ENCODE measurements around the gene NKX2-2. TPM values are rescaled to one million over a fixed set of nuclear protein-coding genes. Genes with fewer than 3 reads are reported as not detected.

NKX2-2 gene
- polyA plus RNA-seq, 2 of the 4 experiments (the other 2 are of a cell fraction): not detected

DNA sequence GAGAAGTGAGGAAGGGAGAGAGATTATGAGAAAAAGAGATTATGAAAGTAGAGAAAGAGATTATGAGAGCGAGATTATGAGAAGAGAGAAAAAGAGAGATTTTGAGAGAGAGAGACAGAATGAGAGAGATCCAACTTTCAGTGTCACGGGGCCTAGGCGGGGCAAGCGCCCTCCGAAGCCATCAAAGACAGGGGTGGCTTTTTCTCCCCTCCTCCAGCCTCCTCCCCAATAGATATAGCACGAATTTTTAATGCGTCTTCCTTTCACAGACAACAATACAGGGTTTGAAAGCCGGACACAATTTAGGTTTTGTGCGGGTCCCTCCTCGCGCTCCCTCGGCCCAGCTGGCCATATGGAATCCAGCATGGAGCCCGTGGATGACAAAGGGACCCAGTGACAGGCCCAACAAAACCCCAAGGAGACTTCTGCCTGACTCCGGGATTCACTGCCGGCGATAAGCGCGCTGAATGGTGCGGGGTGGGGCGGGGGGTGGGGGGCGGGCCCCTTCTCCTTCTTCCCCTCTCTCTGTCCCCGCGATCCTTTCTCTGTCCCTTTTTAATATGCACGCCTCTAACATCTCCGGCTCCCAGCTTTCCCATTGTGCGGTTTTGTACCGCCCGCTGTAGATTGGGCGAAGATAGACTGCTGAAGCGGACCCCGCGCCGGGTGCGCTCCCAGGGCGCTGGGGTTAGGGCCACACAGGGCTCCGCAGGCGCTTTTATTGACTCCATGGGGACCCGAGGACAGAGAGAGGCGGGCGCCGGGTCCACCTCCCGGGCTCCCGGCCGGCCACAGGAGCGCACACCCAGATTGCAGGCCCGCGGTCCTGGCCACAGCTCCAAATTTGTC lies 5.4 kb downstream of the NKX2-2 start (continued):
- TF ChIP-seq, protein P1, sequence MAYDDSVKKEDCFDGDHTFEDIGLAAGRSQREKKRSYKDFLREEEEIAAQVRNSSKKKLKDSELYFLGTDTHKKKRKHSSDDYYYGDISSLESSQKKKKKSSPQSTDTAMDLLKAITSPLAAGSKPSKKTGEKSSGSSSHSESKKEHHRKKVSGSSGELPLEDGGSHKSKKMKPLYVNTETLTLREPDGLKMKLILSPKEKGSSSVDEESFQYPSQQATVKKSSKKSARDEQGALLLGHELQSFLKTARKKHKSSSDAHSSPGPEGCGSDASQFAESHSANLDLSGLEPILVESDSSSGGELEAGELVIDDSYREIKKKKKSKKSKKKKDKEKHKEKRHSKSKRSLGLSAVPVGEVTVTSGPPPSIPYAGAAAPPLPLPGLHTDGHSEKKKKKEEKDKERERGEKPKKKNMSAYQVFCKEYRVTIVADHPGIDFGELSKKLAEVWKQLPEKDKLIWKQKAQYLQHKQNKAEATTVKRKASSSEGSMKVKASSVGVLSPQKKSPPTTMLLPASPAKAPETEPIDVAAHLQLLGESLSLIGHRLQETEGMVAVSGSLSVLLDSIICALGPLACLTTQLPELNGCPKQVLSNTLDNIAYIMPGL (CRISPR knock-in tag; IDR thresholded peaks at IDR 0.05; ENCODE audit: borderline replicate concordance): no peak
- TF ChIP-seq HOXA7 (CRISPR knock-in tag; IDR thresholded peaks at IDR 0.05): no peak

DNA sequence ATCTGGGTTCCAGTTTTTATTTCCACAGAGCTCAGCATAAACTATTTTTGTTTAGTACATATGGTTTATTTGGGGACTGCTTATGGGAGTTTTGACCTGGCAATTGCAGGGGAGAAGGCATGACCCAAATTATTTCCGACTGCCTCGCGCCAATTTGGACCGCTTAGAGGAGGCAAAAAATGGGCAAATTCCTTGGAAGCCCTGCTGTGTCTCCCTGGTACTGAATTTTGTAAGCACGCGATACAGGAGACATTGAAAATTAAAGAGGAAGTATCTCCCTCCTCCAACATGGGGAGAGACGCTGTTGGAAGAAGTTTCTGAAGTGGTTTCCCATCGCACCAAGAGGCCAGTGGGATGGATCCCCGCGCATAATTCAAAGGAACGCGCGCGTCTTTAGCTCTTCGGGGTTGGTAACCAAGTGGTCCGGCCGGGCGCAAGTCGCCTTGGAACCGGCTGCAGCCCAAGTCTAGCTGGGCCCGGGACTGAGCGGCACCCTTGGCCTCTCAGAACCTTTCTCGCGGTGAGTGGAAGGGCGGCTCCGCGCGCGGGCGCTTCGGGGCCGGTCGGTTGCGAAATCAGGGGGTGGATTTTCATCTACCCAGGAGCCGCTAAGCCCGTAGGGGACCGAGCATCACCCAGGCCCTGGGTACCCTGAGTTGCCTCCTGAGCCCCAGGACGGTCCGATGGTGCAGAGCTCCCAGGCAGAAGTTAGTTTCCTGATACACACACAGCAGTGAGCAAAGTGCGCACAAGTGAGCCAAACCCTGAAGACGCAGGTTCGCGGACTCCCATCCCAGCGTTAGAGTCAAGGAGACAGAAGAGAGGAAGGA lies 6.2 kb downstream of the NKX2-2 start:
- WGBS (ENCODE audit: missing lambda C conversion rate): 82% methylated on average over 44 of the region's 44 CpGs
- no peak overlapping the region for H3K4me2 ChIP-seq
- peaks cover 10% of the 10 kb centered on the region; the same call in 1 of the 3 replicates for H3K4me1 ChIP-seq
- H3K4me3 ChIP-seq: no peak overlapping the region
- no peaks in the 10 kb centered on the region for H3K9me3 ChIP-seq
- TF ChIP-seq NPAS2 (CRISPR knock-in tag; IDR thresholded peaks at IDR 0.05; ENCODE audit: borderline replicate concordance) (no peak), HOXB5 (CRISPR knock-in tag; IDR thresholded peaks at IDR 0.05) (no peak), POLR2A (IDR thresholded peaks at IDR 0.05; ENCODE audit: low read length) (no peak), CBX2 (IDR thresholded peaks at IDR 0.05; ENCODE audit: borderline replicate concordance, low read depth) (no peak), SREBF2 (IDR thresholded peaks at IDR 0.05) (no peak), CEBPB (IDR thresholded peaks at IDR 0.05) (0 out of 4 replicates have a peak, but pooled peaks of 1 of the 2 experiments have one; percentile 7)
- TF ChIP-seq, protein P2, sequence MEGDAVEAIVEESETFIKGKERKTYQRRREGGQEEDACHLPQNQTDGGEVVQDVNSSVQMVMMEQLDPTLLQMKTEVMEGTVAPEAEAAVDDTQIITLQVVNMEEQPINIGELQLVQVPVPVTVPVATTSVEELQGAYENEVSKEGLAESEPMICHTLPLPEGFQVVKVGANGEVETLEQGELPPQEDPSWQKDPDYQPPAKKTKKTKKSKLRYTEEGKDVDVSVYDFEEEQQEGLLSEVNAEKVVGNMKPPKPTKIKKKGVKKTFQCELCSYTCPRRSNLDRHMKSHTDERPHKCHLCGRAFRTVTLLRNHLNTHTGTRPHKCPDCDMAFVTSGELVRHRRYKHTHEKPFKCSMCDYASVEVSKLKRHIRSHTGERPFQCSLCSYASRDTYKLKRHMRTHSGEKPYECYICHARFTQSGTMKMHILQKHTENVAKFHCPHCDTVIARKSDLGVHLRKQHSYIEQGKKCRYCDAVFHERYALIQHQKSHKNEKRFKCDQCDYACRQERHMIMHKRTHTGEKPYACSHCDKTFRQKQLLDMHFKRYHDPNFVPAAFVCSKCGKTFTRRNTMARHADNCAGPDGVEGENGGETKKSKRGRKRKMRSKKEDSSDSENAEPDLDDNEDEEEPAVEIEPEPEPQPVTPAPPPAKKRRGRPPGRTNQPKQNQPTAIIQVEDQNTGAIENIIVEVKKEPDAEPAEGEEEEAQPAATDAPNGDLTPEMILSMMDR (IDR thresholded peaks at IDR 0.05): no peak
- ATAC-seq (no peak), DNase-seq (ENCODE audit: low read depth in 1 of 2, low spot score in 1 of 2) (no peak), FAIRE-seq (no peak)
- H3K27ac ChIP-seq: no peak overlapping the region
- CTCF ChIA-PET: interaction anchor here (0.6 to 24.8 kb wide), 15 partner anchors 12 to 685 kb away, joined by 3 to 610 read pairs (median 4); no protein-coding TSS in a partner anchor
- POLR2A ChIA-PET: no interaction called here

- peak overlapping the region; percentile 97 for H3K4me2 ChIP-seq
- H3K4me3 ChIP-seq: peak overlapping the region; percentile 55
- peak overlapping the region; percentile 40 to 77; a peak in 5 of 6 replicates for H3K27ac ChIP-seq
- ATAC-seq (peak; percentile 74 to 91), DNase-seq (ENCODE audit: low read depth in 1 of 2, low spot score in 1 of 2) (peak; percentile 73 to 80), FAIRE-seq (no peak)
- ChIA-PET CTCF (interaction anchor here (0.5 to 24.8 kb wide), 92 partner anchors 10 to 1408 kb away, joined by 3 to 610 read pairs (median 5); no protein-coding TSS in a partner anchor), POLR2A (no interaction called here)
- H3K9me3 ChIP-seq: no peaks in the 10 kb centered on the region
- WGBS (ENCODE audit: missing lambda C conversion rate): 7% methylated on average over 45 of the region's 95 CpGs
- peaks cover 6% of the 10 kb centered on the region; the same call in 1 of the 3 replicates for H3K4me1 ChIP-seq
- TF ChIP-seq, protein P3, sequence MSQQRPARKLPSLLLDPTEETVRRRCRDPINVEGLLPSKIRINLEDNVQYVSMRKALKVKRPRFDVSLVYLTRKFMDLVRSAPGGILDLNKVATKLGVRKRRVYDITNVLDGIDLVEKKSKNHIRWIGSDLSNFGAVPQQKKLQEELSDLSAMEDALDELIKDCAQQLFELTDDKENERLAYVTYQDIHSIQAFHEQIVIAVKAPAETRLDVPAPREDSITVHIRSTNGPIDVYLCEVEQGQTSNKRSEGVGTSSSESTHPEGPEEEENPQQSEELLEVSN (IDR thresholded peaks at IDR 0.05; ENCODE audit: borderline replicate concordance, low read depth): peak; percentile 98
- TF ChIP-seq ELK1 (IDR thresholded peaks at IDR 0.05; ENCODE audit: low read depth, low read length): no peak
- no peak for TF ChIP-seq HES2 (IDR thresholded peaks at IDR 0.05)
- TF ChIP-seq NR3C1 (IDR thresholded peaks at IDR 0.05): no peak
- TF ChIP-seq MAFK (IDR thresholded peaks at IDR 0.05; ENCODE audit: partially characterized antibody): no peak
- no peak for TF ChIP-seq ESRRA (IDR thresholded peaks at IDR 0.05; ENCODE audit: borderline replicate concordance, low read length)
- no peak for TF ChIP-seq FOXS1 (CRISPR knock-in tag; IDR thresholded peaks at IDR 0.05)
- TF ChIP-seq MYC (IDR thresholded peaks at IDR 0.05; ENCODE audit: borderline replicate concordance, low read length): peak; percentile 39; the same call in 1 of the 2 replicates
- TF ChIP-seq EHMT2 (IDR thresholded peaks at IDR 0.05; ENCODE audit: low read depth): no peak
- TF ChIP-seq GATA3 (IDR thresholded peaks at IDR 0.05; ENCODE audit: borderline replicate concordance): no peak
- no peak for TF ChIP-seq PBX3 (IDR thresholded peaks at IDR 0.05)
- TF ChIP-seq FOSB (CRISPR knock-in tag; IDR thresholded peaks at IDR 0.05): no peak
- TF ChIP-seq, protein P4, sequence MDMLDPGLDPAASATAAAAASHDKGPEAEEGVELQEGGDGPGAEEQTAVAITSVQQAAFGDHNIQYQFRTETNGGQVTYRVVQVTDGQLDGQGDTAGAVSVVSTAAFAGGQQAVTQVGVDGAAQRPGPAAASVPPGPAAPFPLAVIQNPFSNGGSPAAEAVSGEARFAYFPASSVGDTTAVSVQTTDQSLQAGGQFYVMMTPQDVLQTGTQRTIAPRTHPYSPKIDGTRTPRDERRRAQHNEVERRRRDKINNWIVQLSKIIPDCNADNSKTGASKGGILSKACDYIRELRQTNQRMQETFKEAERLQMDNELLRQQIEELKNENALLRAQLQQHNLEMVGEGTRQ (IDR thresholded peaks at IDR 0.05): no peak
- TF ChIP-seq HDAC2 (IDR thresholded peaks at IDR 0.05): 0 out of 2 replicates have a peak, but pooled peaks have one; percentile 16
- peak; percentile 35; the same call in 1 of the 2 replicates for TF ChIP-seq POLR2A (IDR thresholded peaks at IDR 0.05; ENCODE audit: low read length)
Observed at GRCh38 chr20:21505810-21506530, 7.9 kb downstream of the NKX2-2 start.
